Stimulated activated naive B cell treated with anti-CD40 and anti-IgM and Interleukin-4, amounts not matched to agents 10 μg/mL and 1 μg/mL and 100 μg/mL, for 72 hours (primary cell): ENCODE results near the gene ADGRD1.
"Not testable (repeated sequence)": the region's sequence is repeated elsewhere in the genome, so short reads cannot be mapped to it uniquely, and the experiment has no call there.

ENCODE experiments used
- ATAC-seq, 2 donors: fragments of 150-1000 bp; cut with Tn5 transposase; replicated peaks; 2 replicates each; pipeline ENCODE4 v1.10.0; 2021; ENCODE audit warnings: moderate library complexity in 1 of 2
- DNase-seq: peaks from one replicate; pipeline ENCODE4 v3.0.0; 2021
- H3K27ac Mint-ChIP-seq: one replicate; pipeline ENCODE4 v1.8.0; 2022; ENCODE audit warnings: mild to moderate bottlenecking, mixed read lengths
- H3K27me3 Mint-ChIP-seq, 2 donors: one replicate each; pipeline ENCODE4 v1.8.0; 2022; ENCODE audit warnings: mixed read lengths in 2 of 2
- H3K36me3 Mint-ChIP-seq, 2 donors: one replicate each; pipeline ENCODE4 v1.8.0; 2022; ENCODE audit warnings: mixed read lengths in 2 of 2, mild to moderate bottlenecking in 1 of 2
- H3K4me1 Mint-ChIP-seq, 2 donors: one replicate each; pipeline ENCODE4 v1.8.0; 2022; ENCODE audit warnings: mixed read lengths in 2 of 2, mild to moderate bottlenecking in 1 of 2
- H3K4me3 Mint-ChIP-seq, 2 donors: one replicate each; pipeline ENCODE4 v1.8.0; 2022; ENCODE audit warnings: mild to moderate bottlenecking in 2 of 2, mixed read lengths in 2 of 2, moderate library complexity in 1 of 2
- H3K9me3 Mint-ChIP-seq, 2 donors: one replicate each; pipeline ENCODE4 v1.8.0; 2022; ENCODE audit warnings: mixed read lengths in 2 of 2, mild to moderate bottlenecking in 1 of 2

Gene ADGRD1

GRCh38 chr12:131115766-131116467, 162.2 kb downstream of the ADGRD1 start:
- no peaks in the 10 kb centered on the region for H3K9me3 Mint-ChIP-seq
- no peaks in the 10 kb centered on the region for H3K36me3 Mint-ChIP-seq
- DNase-seq (no peak), ATAC-seq (no peak)
- peaks cover 0 to 2% of the 10 kb centered on the region in 2 donors for H3K4me1 Mint-ChIP-seq
- H3K4me3 Mint-ChIP-seq: no peak overlapping the region
- no peak overlapping the region for H3K27ac Mint-ChIP-seq
- H3K27me3 Mint-ChIP-seq: peaks cover 6 to 15% of the 10 kb centered on the region in 2 donors

- Mint-ChIP-seq H3K4me1 (peaks cover 0 to 2% of the 10 kb centered on the region in 2 donors), H3K9me3 (no peaks in the 10 kb centered on the region), H3K36me3 (no peaks in the 10 kb centered on the region), H3K27me3 (peaks cover 6 to 15% of the 10 kb centered on the region in 2 donors), H3K27ac (no peak overlapping the region), H3K4me3 (no peak overlapping the region)
- no peak for DNase-seq
- no peak for ATAC-seq
These were observed 162.9 kb downstream of the ADGRD1 start for GRCh38 chr12:131116468-131117117.

GRCh38 chr12:131117438-131118245, 163.9 kb downstream of the ADGRD1 start:
- no peak for ATAC-seq
- no peak overlapping the region for H3K27ac Mint-ChIP-seq

GRCh38 chr12:131118371-131118770, 164.7 kb downstream of the ADGRD1 start:
- Mint-ChIP-seq H3K27ac (no peak overlapping the region), H3K9me3 (no peaks in the 10 kb centered on the region), H3K27me3 (peaks cover 6 to 10% of the 10 kb centered on the region in 2 donors), H3K4me3 (no peak overlapping the region), H3K36me3 (no peaks in the 10 kb centered on the region), H3K4me1 (no peaks in the 10 kb centered on the region)
- ATAC-seq (no peak), DNase-seq (no peak)

More at GRCh38 chr12:131117438-131118245, 163.9 kb downstream of the ADGRD1 start:
- Mint-ChIP-seq H3K36me3 (no peaks in the 10 kb centered on the region), H3K4me1 (no peaks in the 10 kb centered on the region), H3K4me3 (no peak overlapping the region), H3K27me3 (peaks cover 6 to 10% of the 10 kb centered on the region in 2 donors), H3K9me3 (no peaks in the 10 kb centered on the region)
- DNase-seq: no peak

- not testable (repeated sequence) for H3K9me3 Mint-ChIP-seq, H3K27me3 Mint-ChIP-seq, H3K36me3 Mint-ChIP-seq, H3K4me1 Mint-ChIP-seq, ATAC-seq, H3K4me3 Mint-ChIP-seq, H3K27ac Mint-ChIP-seq, DNase-seq
These were observed 165.6 kb downstream of the ADGRD1 start for GRCh38 chr12:131119345-131119744.

GRCh38 chr12:131119936-131120335, 166.2 kb downstream of the ADGRD1 start:
- Mint-ChIP-seq H3K27ac (no peak overlapping the region), H3K36me3 (no peaks in the 10 kb centered on the region), H3K27me3 (peaks cover 3 to 10% of the 10 kb centered on the region in 2 donors), H3K4me1 (no peaks in the 10 kb centered on the region), H3K9me3 (no peaks in the 10 kb centered on the region), H3K4me3 (no peak overlapping the region)
- ATAC-seq (no peak), DNase-seq (no peak)

GRCh38 chr12:131120831-131121271, 167.1 kb downstream of the ADGRD1 start:
- Mint-ChIP-seq H3K9me3 (no peaks in the 10 kb centered on the region), H3K27me3 (peaks cover 3 to 10% of the 10 kb centered on the region in 2 donors), H3K4me3 (no peak overlapping the region), H3K4me1 (no peaks in the 10 kb centered on the region), H3K27ac (no peak overlapping the region), H3K36me3 (no peaks in the 10 kb centered on the region)
- no peak for ATAC-seq
- DNase-seq: no peak

- H3K36me3 Mint-ChIP-seq: peaks cover 0 to 2% of the 10 kb centered on the region in 2 donors
- DNase-seq (no peak), ATAC-seq (no peak)
- no peaks in the 10 kb centered on the region for H3K4me1 Mint-ChIP-seq
- H3K4me3 Mint-ChIP-seq: no peak overlapping the region
- H3K27ac Mint-ChIP-seq: no peak overlapping the region
- no peaks in the 10 kb centered on the region for H3K9me3 Mint-ChIP-seq
- H3K27me3 Mint-ChIP-seq: peaks cover 3 to 10% of the 10 kb centered on the region in 2 donors
These were observed 168.1 kb downstream of the ADGRD1 start for GRCh38 chr12:131121705-131122405.

- H3K36me3 Mint-ChIP-seq: peaks cover 0 to 8% of the 10 kb centered on the region in 2 donors
- peaks cover 0 to 4% of the 10 kb centered on the region in 2 donors for H3K9me3 Mint-ChIP-seq
- H3K27ac Mint-ChIP-seq: no peak overlapping the region
- H3K27me3 Mint-ChIP-seq: peaks cover 3 to 10% of the 10 kb centered on the region in 2 donors
- no peak overlapping the region for H3K4me3 Mint-ChIP-seq
- no peak for DNase-seq
- ATAC-seq: no peak
- H3K4me1 Mint-ChIP-seq: no peaks in the 10 kb centered on the region
These were observed 168.9 kb downstream of the ADGRD1 start for GRCh38 chr12:131122631-131123030.

GRCh38 chr12:131123817-131124216, 170.1 kb downstream of the ADGRD1 start:
- peaks cover 0 to 1% of the 10 kb centered on the region in 2 donors for H3K27me3 Mint-ChIP-seq
- ATAC-seq: no peak
- no peak for DNase-seq
- peaks cover 0 to 8% of the 10 kb centered on the region in 2 donors for H3K36me3 Mint-ChIP-seq
- no peak overlapping the region for H3K4me3 Mint-ChIP-seq
- H3K4me1 Mint-ChIP-seq: no peaks in the 10 kb centered on the region
- H3K27ac Mint-ChIP-seq: no peak overlapping the region
- H3K9me3 Mint-ChIP-seq: peaks cover 0 to 4% of the 10 kb centered on the region in 2 donors

GRCh38 chr12:131124487-131125280, 171.0 kb downstream of the ADGRD1 start:
- no peak for DNase-seq
- Mint-ChIP-seq H3K4me3 (no peak overlapping the region), H3K9me3 (peaks cover 0 to 4% of the 10 kb centered on the region in 2 donors), H3K27me3 (no peaks in the 10 kb centered on the region), H3K36me3 (peaks cover 0 to 8% of the 10 kb centered on the region in 2 donors), H3K27ac (no peak overlapping the region), H3K4me1 (no peaks in the 10 kb centered on the region)
- no peak for ATAC-seq

- H3K4me1 Mint-ChIP-seq: peaks cover 0 to 2% of the 10 kb centered on the region in 2 donors
- H3K27ac Mint-ChIP-seq: no peak overlapping the region
- H3K9me3 Mint-ChIP-seq: peaks cover 0 to 4% of the 10 kb centered on the region in 2 donors
- H3K4me3 Mint-ChIP-seq: no peak overlapping the region
- ATAC-seq: no peak
- H3K36me3 Mint-ChIP-seq: peaks cover 0 to 8% of the 10 kb centered on the region in 2 donors
- peaks cover 0 to 5% of the 10 kb centered on the region in 2 donors for H3K27me3 Mint-ChIP-seq
- DNase-seq: no peak
These were observed 173.0 kb downstream of the ADGRD1 start for GRCh38 chr12:131126662-131127173.

GRCh38 chr12:131128556-131128955, 174.8 kb downstream of the ADGRD1 start:
- Mint-ChIP-seq H3K4me3 (no peak overlapping the region), H3K27ac (no peak overlapping the region), H3K9me3 (peaks cover 0 to 4% of the 10 kb centered on the region in 2 donors), H3K4me1 (peaks cover 0 to 5% of the 10 kb centered on the region in 2 donors), H3K27me3 (peaks cover 0 to 21% of the 10 kb centered on the region in 2 donors), H3K36me3 (peaks cover 0 to 8% of the 10 kb centered on the region in 2 donors)
- ATAC-seq (no peak), DNase-seq (no peak)
